SK-N-SH (cell line): ENCODE measurements around the gene GVQW3. TPM values are rescaled to one million over a fixed set of nuclear protein-coding genes. Genes with fewer than 3 reads are reported as not detected.

Experiments used
- CTCF ChIA-PET: fragments of 300-600, 350-600 bp; formaldehyde crosslinking; extraction: SDS; loops from one replicate; lab custom pipeline; 2021; lab: Yijun Ruan, JAX
- POLR2A ChIA-PET: fragments of 350-600 bp; sonication (Branson Sonifier 250); formaldehyde crosslinking; extraction: SDS; loops from one replicate; lab custom pipeline; 2020; ENCODE audit warnings: antibody characterized with exemption, inconsistent platforms; lab: Yijun Ruan, JAX
- DNase-seq: peaks from one replicate; pipeline ENCODE4 v3.0.0; 2012
- H2AFZ ChIP-seq: fragments of 200-600 bp; sonication (generic); 2 replicates; pipeline ENCODE4 v1.8.1; 2016; ENCODE audit warnings: antibody characterized with exemption, mild to moderate bottlenecking, low read depth
- H3F3A ChIP-seq: fragments of 200-600 bp; sonication (generic); replicated peaks from 2 replicates; pipeline ENCODE3; 2016; ENCODE audit warnings: antibody characterized with exemption, mild to moderate bottlenecking; ENCODE audit not compliant: insufficient read depth
- H3K27ac ChIP-seq, 2 experiments: fragments of 200-500 bp in 1 of 2; fragments of 200-600 bp in 1 of 2; sonication (Bioruptor generic) in 1 of 2; sonication (generic), shearing (Covaris generic) in 1 of 2; 2 replicates each; pipeline versions ENCODE4 v1.5.1 to v1.6.1; 2014 to 2016; ENCODE audit warnings: low read depth in 2 of 2, inconsistent platforms in 1 of 2, low read length in 1 of 2, mild to moderate bottlenecking in 1 of 2, mixed read lengths in 1 of 2
- H3K27me3 ChIP-seq: fragments of 200-600 bp; sonication (generic), shearing (Covaris generic); 2 replicates; pipeline ENCODE4 v1.6.1; 2016; ENCODE audit warnings: mixed run types; ENCODE audit not compliant: insufficient read depth
- H3K36me3 ChIP-seq, 2 experiments: fragments of 200-500 bp in 1 of 2; fragments of 200-600 bp in 1 of 2; sonication (Bioruptor generic) in 1 of 2; sonication (generic) in 1 of 2; replicated peaks in 1 of 2; 2 replicates each; pipeline versions ENCODE3 to v1.5.1; 2014 to 2016; ENCODE audit warnings: low read length in 1 of 2, mild to moderate bottlenecking in 1 of 2; ENCODE audit not compliant: insufficient read depth in 2 of 2, control insufficient read depth in 1 of 2
- H3K4me1 ChIP-seq, 2 experiments: fragments of 200-500 bp in 1 of 2; fragments of 200-600 bp in 1 of 2; sonication (Bioruptor generic) in 1 of 2; sonication (generic), shearing (Covaris generic) in 1 of 2; 2 replicates each; pipeline versions ENCODE4 v1.5.1 to v1.6.1; 2014 to 2016; ENCODE audit warnings: low read depth in 1 of 2, low read length in 1 of 2, mixed run types in 1 of 2; ENCODE audit not compliant: insufficient read depth in 2 of 2, control insufficient read depth in 1 of 2
- H3K4me2 ChIP-seq: fragments of 200-600 bp; sonication (generic), shearing (Covaris generic); 2 replicates; pipeline ENCODE4 v1.6.1; 2017; ENCODE audit warnings: mixed run types
- H3K4me3 ChIP-seq, 2 experiments: fragments of 200-500 bp in 1 of 2; fragments of 200-600 bp in 1 of 2; sonication (Bioruptor generic) in 1 of 2; sonication (generic), shearing (Covaris generic) in 1 of 2; 2 replicates each; pipeline versions ENCODE4 v1.5.1 to v1.8.1; 2014 to 2016; ENCODE audit warnings: low read depth in 2 of 2, inconsistent platforms in 1 of 2, low read length in 1 of 2, mild to moderate bottlenecking in 1 of 2, mixed read lengths in 1 of 2, moderate library complexity in 1 of 2
- H3K79me2 ChIP-seq: fragments of 200-600 bp; sonication (generic); 2 replicates; pipeline ENCODE4 v1.8.1; 2017; ENCODE audit warnings: mild to moderate bottlenecking; ENCODE audit not compliant: insufficient read depth
- H3K9ac ChIP-seq: fragments of 200-600 bp; sonication (generic); 2 replicates; pipeline ENCODE4 v1.6.1; 2017; ENCODE audit warnings: mixed run types
- H3K9me2 ChIP-seq: fragments of 200-600 bp; sonication (generic); 2 replicates; pipeline ENCODE4 v1.6.1; 2017; ENCODE audit warnings: mixed run types
- H3K9me3 ChIP-seq: fragments of 200-600 bp; sonication (generic); 2 replicates; pipeline ENCODE4 v1.6.1; 2017; ENCODE audit warnings: mixed run types, mild to moderate bottlenecking, moderate library complexity
- H4K20me1 ChIP-seq: fragments of 200-600 bp; sonication (generic); 2 replicates; pipeline ENCODE4 v1.6.1; 2017; ENCODE audit warnings: mild to moderate bottlenecking, mixed run types; ENCODE audit not compliant: insufficient read depth
- CHD2 ChIP-seq: fragments of 150-350 bp; IDR thresholded peaks from 2 replicates; pipeline ENCODE4 v1.6.1; 2018; ENCODE audit warnings: low read length; ENCODE audit not compliant: partially characterized antibody
- EZH2phosphoT487 ChIP-seq: fragments of 200-600 bp; sonication (generic); IDR thresholded peaks from 2 replicates; pipeline ENCODE4 v1.6.1; 2017; ENCODE audit warnings: low read depth, mixed run types, mild to moderate bottlenecking, antibody characterized with exemption, moderate library complexity, borderline replicate concordance
- FOXM1 ChIP-seq: IDR thresholded peaks from 2 replicates; pipeline ENCODE4 v1.4.0; 2012; ENCODE audit warnings: low read depth, mild to moderate bottlenecking
- GABPA ChIP-seq: IDR thresholded peaks from 2 replicates; pipeline ENCODE4 v1.4.0; 2012; ENCODE audit warnings: low read depth, mild to moderate bottlenecking
- NFIC ChIP-seq: IDR thresholded peaks from 2 replicates; pipeline ENCODE4 v1.4.0; 2012; ENCODE audit warnings: borderline replicate concordance
- NRF1 ChIP-seq: IDR thresholded peaks from 2 replicates; pipeline ENCODE4 v1.6.1; 2012; ENCODE audit warnings: low read depth, mild to moderate bottlenecking, low read length
- POLR2AphosphoS5 ChIP-seq: IDR thresholded peaks from 2 replicates; pipeline ENCODE4 v1.6.1; 2012; ENCODE audit warnings: low read depth, low read length
- RCOR1 ChIP-seq: fragments of 150-350 bp; IDR thresholded peaks from 2 replicates; pipeline ENCODE4 v1.6.1; 2017; ENCODE audit warnings: antibody characterized with exemption, low read length
- REST ChIP-seq: IDR thresholded peaks from 2 replicates; pipeline ENCODE4 v1.6.1; 2012; ENCODE audit warnings: mild to moderate bottlenecking, low read depth, low read length, moderate library complexity
- RFX5 ChIP-seq: IDR thresholded peaks from 2 replicates; pipeline ENCODE4 v1.6.1; 2012; ENCODE audit warnings: mild to moderate bottlenecking, improper control_type of control experiment, low read length
- SIN3A ChIP-seq: IDR thresholded peaks from 2 replicates; pipeline ENCODE4 v1.6.1; 2012; ENCODE audit warnings: low read depth, mild to moderate bottlenecking, low read length, moderate library complexity, borderline replicate concordance
- SMC3 ChIP-seq: IDR thresholded peaks from 2 replicates; pipeline ENCODE4 v1.6.1; 2012; ENCODE audit warnings: low read depth, low read length, improper control_type of control experiment
- TCF12 ChIP-seq: IDR thresholded peaks from 2 replicates; pipeline ENCODE4 v1.4.0; 2012
- TEAD4 ChIP-seq: IDR thresholded peaks from 2 replicates; pipeline ENCODE4 v1.4.0; 2012; ENCODE audit warnings: mild to moderate bottlenecking, borderline replicate concordance; ENCODE audit not compliant: insufficient read depth
- USF2 ChIP-seq: fragments of 150-350 bp; IDR thresholded peaks from 2 replicates; pipeline ENCODE4 v1.6.1; 2017; ENCODE audit warnings: antibody characterized with exemption, low read length, low read depth, borderline replicate concordance
- WGBS: methylation state at CpG from one replicate; pipeline ENCODE4 v1.1.6; 2017; ENCODE audit warnings: low lambda C conversion rate; 5-methylcytosine and 5-hydroxymethylcytosine counted together
- polyA plus RNA-seq, 3 experiments: library from polyadenylated mRNA; depleted of rRNA; stranded (reverse); fragments of >200 nt; gene quantifications; 2 replicates each; pipeline ENCODE4 v1.2.3, GENCODE V29; 2012

GVQW3 gene
- polyA plus RNA-seq, 1 of the 3 experiments (the other 2 are of a cell fraction), result 2.3 TPM

DNA sequence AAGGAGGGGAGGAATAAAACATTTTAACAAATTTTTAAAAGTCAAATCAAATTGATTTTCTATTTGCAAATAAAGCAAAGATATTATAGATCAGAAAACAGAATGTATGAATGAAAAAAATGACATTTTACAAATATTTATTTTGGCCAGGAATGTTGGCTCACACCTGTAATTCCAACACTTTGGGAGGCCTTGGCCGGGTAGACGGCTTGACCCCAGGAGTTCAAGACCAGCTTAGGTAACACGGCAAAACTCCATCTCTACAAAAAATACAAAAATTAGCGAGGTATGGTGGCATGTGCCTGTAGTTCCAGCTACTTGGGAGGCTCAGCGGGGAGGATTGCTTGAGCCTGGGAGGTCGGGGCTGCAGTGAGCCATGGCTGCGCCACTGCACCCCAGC lies 18.4 kb upstream of the GVQW3 start:
- Histone ChIP-seq H3K4me1 (no peaks in the 10 kb centered on the region), H2AFZ (no peak overlapping the region), H3K9me3 (no peaks in the 10 kb centered on the region), H4K20me1 (peaks cover 3% of the 10 kb centered on the region), H3K27ac (no peak overlapping the region), H3F3A (no peaks in the 10 kb centered on the region), H3K9ac (no peak overlapping the region), H3K4me3 (no peak overlapping the region), H3K27me3 (no peaks in the 10 kb centered on the region), H3K79me2 (peaks cover 51% of the 10 kb centered on the region), H3K9me2 (no peaks in the 10 kb centered on the region; the same call in 1 of the 2 replicates), H3K4me2 (no peak overlapping the region), H3K36me3 (peaks cover 12 to 37% of the 10 kb centered on the region in 2 experiments)
- TF ChIP-seq NRF1 (no peak), SIN3A (no peak), FOXM1 (no peak), RCOR1 (no peak), POLR2AphosphoS5 (no peak), CHD2 (no peak), USF2 (no peak), RFX5 (no peak), SMC3 (no peak), EZH2phosphoT487 (no peak), REST (no peak), GABPA (no peak), TEAD4 (no peak), NFIC (no peak), TCF12 (no peak)
- 98% methylated on average over 7 of the region's 7 CpGs for WGBS
- ChIA-PET CTCF (interaction anchor here (1.5 kb wide), 1 partner anchor 15 kb away, joined by 3 read pairs; no protein-coding TSS in a partner anchor), POLR2A (no interaction called here)
- DNase-seq, result no peak
